NCI-H69 (cell line): ENCODE results near the gene TENM3.

Experiments used
- DNase-seq: peaks from one replicate; lab custom pipeline; 2025; lab: John Stamatoyannopoulos, UW

TENM3 gene

GRCh38 chr4:182255441-182256190 lies 12.4 kb downstream of the TENM3 start:
- DNase-seq, result no peak

- no peak for DNase-seq
Observed at GRCh38 chr4:182257016-182257415, 13.8 kb downstream of the TENM3 start.

GRCh38 chr4:182257503-182257902 lies 14.3 kb downstream of the TENM3 start:
- no peak for DNase-seq

DNA sequence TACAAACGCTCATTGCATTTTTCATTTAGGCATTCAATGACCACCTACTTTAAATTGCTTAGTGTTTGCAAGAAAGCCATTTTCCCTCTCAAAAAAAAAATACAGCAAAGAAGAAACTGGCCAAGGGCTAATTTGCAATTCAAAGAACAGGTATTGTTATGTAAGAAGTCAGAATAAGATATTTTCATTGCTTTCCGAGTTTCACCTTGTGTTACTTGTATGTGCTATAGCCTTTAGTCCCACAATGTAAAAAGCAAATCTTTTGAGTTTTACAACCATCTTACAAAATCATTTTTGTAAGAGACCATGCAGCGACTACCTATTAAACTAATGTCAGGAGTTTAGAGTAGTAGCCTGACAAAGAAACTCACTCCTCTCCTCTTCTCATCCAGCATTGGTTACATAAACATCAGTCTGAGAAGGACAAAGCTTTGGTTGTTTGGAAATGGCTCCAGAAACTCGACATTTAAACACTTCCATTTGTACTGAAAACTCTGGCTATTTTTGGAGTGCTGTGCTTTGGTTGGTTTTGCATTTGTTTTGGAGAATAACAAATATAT lies 15.3 kb downstream of the TENM3 start:
- no peak for DNase-seq

DNA sequence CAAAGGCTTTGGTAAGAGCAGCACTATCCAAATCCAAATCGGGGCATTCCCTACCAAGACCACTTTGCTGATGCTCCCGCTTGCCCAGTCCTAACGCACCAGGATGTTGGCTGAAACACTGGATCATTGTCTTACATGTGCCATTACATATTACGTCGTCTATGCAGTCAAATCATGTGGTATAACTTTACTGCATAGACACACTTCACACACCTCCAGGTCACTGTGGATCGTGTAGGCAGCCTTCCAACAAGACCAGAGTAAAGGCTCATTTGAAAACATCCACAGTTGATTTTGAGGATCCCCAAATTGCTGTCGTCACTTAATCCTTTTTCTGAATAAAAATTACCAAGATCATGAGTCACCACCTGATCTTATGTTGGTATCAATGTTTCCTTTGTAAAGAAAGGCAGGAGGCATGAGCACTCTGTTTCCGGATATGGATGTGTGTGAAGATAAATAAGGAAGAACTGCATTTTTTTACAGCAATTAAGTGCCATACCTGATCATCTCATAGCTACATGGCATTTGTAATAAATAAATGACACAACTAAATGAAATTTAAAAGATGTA lies 18.5 kb downstream of the TENM3 start:
- no peak for DNase-seq

DNA sequence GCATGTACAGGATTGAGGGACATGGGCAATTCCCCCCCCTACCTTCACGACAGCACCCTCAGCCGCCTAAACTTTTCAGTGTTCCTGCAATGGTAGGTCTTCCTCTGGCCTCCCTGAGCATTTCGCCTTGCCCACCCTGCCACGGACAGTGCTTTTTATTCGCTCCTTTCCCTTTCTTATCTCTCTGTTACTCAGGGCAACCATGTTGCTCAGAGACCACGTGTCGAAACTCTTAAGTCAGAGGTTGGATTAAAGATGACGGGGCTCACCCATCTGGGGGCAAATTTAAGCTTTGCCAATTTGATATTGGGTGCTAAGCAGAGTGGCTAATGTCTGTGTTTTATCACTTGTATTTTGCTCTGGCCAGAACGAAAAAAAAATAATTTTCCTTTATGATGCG lies 20.4 kb downstream of the TENM3 start:
- no peak for DNase-seq

GRCh38 chr4:182264139-182264752 lies 21.0 kb downstream of the TENM3 start:
- DNase-seq, result no peak

- peak; percentile 21 for DNase-seq
Observed at GRCh38 chr4:182265881-182266280, 22.7 kb downstream of the TENM3 start.

GRCh38 chr4:182267048-182267447 lies 23.8 kb downstream of the TENM3 start:
- DNase-seq, result no peak

GRCh38 chr4:182268966-182269365 lies 25.8 kb downstream of the TENM3 start:
- DNase-seq, result no peak

GRCh38 chr4:182271731-182272130 lies 28.5 kb downstream of the TENM3 start:
- no peak for DNase-seq

- no peak for DNase-seq
Observed at GRCh38 chr4:182272151-182272550, 28.9 kb downstream of the TENM3 start.

GRCh38 chr4:182273191-182273935 lies 30.2 kb downstream of the TENM3 start:
- no peak for DNase-seq

GRCh38 chr4:182276210-182277109 lies 33.3 kb downstream of the TENM3 start:
- no peak for DNase-seq

- no peak for DNase-seq
Observed at GRCh38 chr4:182277377-182277776, 34.2 kb downstream of the TENM3 start.

- no peak for DNase-seq
Observed at GRCh38 chr4:182278729-182279128, 35.5 kb downstream of the TENM3 start.

DNA sequence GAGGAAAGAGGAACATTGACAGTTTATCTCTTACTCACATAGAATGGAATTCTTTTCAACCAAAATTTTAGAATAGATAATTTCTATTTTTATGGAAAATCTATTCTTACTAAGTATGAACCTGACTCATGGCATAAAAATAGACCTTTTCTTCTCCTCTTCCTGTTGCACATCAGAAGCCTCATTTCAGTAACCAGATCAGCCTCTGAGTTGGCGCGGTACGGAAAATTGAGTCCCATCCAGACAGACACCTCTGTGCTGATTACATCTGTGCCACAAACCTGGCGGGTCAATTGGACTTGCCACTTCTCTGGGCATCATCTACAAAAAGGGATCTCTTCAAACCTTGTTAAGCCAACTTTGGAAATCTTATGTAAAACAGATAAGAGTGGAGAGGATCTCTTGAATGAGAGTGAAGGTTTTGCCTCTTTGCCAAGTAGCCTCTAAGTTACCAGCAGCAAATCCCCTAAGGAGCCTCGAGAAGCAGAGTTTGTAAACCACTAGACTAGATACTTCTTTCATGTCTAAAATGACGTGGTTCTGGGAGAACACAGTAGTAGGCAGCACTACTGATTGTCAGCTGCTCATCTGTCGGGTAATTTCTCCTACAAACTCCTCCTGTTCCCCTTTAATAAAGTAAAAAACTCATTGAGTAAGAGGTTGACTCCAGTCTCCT lies 37.4 kb downstream of the TENM3 start:
- DNase-seq, result no peak

GRCh38 chr4:182286035-182286434 lies 42.8 kb downstream of the TENM3 start:
- no peak for DNase-seq

- no peak for DNase-seq
Observed at GRCh38 chr4:182286931-182287330, 43.7 kb downstream of the TENM3 start.

DNA sequence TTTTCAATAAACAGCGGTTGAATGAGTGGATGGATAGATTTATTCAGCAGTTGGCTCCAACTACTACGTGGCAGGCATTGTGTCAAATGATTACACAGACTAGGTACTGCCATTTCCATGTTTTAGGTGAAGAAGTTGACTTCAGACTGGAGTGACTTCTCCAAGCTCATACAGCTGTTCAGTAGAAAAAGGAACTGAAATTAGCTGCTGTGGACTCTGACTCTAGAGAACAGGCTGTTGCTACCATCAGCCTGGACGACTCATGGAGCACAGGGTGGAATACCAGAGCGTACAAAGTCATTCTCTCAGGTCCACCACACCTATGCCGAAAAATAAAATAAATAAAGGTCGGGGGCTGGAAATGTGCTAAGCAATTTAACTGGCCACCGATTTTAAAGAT lies 45.3 kb downstream of the TENM3 start:
- no peak for DNase-seq

DNA sequence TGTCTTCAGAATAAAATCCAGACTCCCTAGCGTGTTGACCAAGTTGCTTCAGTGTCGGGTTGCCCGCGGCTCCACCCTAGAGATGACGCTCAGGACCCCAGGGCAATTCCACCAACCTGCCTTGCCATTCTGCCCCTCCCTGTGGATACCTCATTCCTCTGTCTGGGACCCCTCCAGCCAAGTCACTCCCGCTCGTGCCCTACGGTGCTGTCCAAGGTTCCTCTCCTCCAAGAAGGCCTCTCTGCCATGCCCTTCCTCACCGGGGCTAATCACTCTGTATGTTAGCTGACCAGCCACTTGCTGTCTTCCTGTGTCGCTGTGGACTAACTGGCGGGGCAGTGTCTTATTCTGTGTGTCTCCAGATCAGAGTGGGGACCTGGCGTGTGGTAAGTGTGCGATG lies 46.6 kb downstream of the TENM3 start:
- DNase-seq, result no peak
